Fibroblast of lung (primary cell): ENCODE results near the gene SIRT5. TPM values are rescaled to one million over a fixed set of nuclear protein-coding genes. Genes with fewer than 3 reads are reported as not detected.

Experiments used
- DNase-seq, 2 donors: peaks; one replicate each; pipeline versions ENCODE4 v3.0.0 to v3.0.0-alpha.2; 2010; ENCODE audit warnings: low read depth in 2 of 2
- H2AFZ ChIP-seq: 2 replicates; pipeline ENCODE4 v1.5.1; 2012; ENCODE audit warnings: low read length, control low read depth, inconsistent platforms
- H3K27ac ChIP-seq: 2 replicates; pipeline ENCODE4 v1.5.1; 2011; ENCODE audit warnings: low read length, control low read depth; ENCODE audit not compliant: insufficient read depth
- H3K27me3 ChIP-seq: 2 replicates; pipeline ENCODE4 v1.5.1; 2011; ENCODE audit warnings: mild to moderate bottlenecking, low read length; ENCODE audit not compliant: control insufficient read depth, insufficient read depth
- H3K36me3 ChIP-seq: 2 replicates; pipeline ENCODE4 v1.5.1; 2011; ENCODE audit warnings: low read length; ENCODE audit not compliant: control insufficient read depth, insufficient read depth
- H3K4me1 ChIP-seq: 2 replicates; pipeline ENCODE4 v1.5.1; 2011; ENCODE audit warnings: low read length; ENCODE audit not compliant: control insufficient read depth, insufficient read depth; ENCODE audit errors: extremely low read depth
- H3K4me2 ChIP-seq: 2 replicates; pipeline ENCODE4 v1.5.1; 2011; ENCODE audit warnings: low read length, control low read depth; ENCODE audit not compliant: insufficient read depth; ENCODE audit errors: extremely low read depth
- H3K4me3 ChIP-seq, 4 experiments: fragments of 200-600 bp in 1 of 4; sonication (generic) in 1 of 4; replicated peaks in 1 of 4; 2 replicates each; pipeline ENCODE4 v1.5.1; 2011 to 2016; ENCODE audit warnings: low read length in 4 of 4, low read depth in 3 of 4, mild to moderate bottlenecking in 3 of 4, control low read depth in 2 of 4, inconsistent platforms in 1 of 4, mixed read lengths in 1 of 4; ENCODE audit not compliant: insufficient read depth in 1 of 4; ENCODE audit errors: control extremely low read depth in 1 of 4
- H3K79me2 ChIP-seq: 2 replicates; pipeline ENCODE4 v1.5.1; 2012; ENCODE audit warnings: mild to moderate bottlenecking, low read length, inconsistent platforms; ENCODE audit not compliant: control insufficient read depth, insufficient read depth
- H3K9ac ChIP-seq: 2 replicates; pipeline ENCODE4 v1.5.1; 2011; ENCODE audit warnings: mild to moderate bottlenecking, low read length, control low read depth; ENCODE audit not compliant: insufficient read depth
- H3K9me3 ChIP-seq: 2 replicates; pipeline ENCODE4 v1.5.1; 2012; ENCODE audit warnings: low read depth, low read length; ENCODE audit not compliant: control insufficient read depth, insufficient read depth
- H4K20me1 ChIP-seq: 2 replicates; pipeline ENCODE4 v1.5.1; 2011; ENCODE audit warnings: low read length; ENCODE audit not compliant: control insufficient read depth, insufficient read depth; ENCODE audit errors: extremely low read depth
- EZH2 ChIP-seq: IDR thresholded peaks from 2 replicates; pipeline ENCODE4 v1.5.1; 2012; ENCODE audit warnings: low read length, control low read depth, mild to moderate bottlenecking; ENCODE audit errors: missing control alignments
- polyA plus RNA-seq, 2 donors: library from polyadenylated mRNA; depleted of rRNA in 1 of 2; stranded (reverse) in 1 of 2; unstranded in 1 of 2; fragments of >200 nt; gene quantifications; 2 replicates each; pipeline ENCODE4 v1.2.1, GENCODE V29; 2011 to 2012; ENCODE audit warnings: missing spikeins in 1 of 2
- total RNA-seq: library from RNA; depleted of rRNA; stranded (reverse); fragments of >200 nt; gene quantifications from 2 replicates; pipeline ENCODE4 v1.2.1, GENCODE V29; 2014
- TF ChIP-seq, protein P1 (sequence below), 2 donors: IDR thresholded peaks in 1 of 2; conservative IDR thresholded peaks in 1 of 2; 1 replicate in 1 of 2; 2 replicates in 1 of 2; pipeline ENCODE4 v1.5.1; 2011 to 2012; ENCODE audit warnings: low read length in 2 of 2, control low read depth in 1 of 2, inconsistent platforms in 1 of 2, low read depth in 1 of 2, mild to moderate bottlenecking in 1 of 2

Gene SIRT5
- total and polyA plus RNA-seq, 2 donors (not counting 1 experiment from before 2014, with no cell fraction given): 4.4 to 13.5 TPM

DNA sequence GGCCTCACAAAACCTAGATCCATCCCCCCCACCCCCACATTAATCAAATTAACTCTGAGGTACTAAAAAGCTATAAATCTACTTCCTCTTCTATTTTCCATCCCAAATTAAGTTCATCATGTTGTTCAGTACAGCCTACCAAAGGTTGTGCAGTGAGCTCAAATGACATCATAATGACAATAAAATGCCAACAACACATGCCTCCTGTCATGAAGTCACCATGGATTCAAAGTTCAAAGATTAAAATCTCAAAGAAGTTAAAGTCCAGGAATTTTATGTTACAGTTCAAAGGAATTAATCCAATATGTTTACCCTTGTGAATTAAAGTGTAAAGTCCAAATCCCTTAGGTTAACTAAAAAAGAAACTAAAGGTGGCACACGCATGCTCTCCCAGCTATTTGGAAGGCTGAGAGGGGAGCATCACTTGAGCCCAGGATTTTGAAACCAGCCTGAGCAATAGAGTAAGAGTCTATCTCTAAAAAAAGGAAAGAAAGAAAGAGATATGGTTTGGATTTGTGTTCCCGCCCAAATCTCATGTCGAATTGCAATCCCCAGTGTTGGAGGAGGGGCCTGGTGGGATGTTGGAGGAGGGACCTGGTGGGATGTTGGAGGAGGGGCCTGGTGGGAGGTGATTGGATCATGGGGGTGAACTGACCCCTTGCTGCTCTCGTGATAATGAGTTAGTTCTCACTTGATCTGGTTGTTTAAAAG lies 25.7 kb upstream of the SIRT5 start:
- Histone ChIP-seq H3K27ac (no peak overlapping the region), H3K79me2 (no peaks in the 10 kb centered on the region), H3K4me3 (no peak overlapping the region), H3K36me3 (no peaks in the 10 kb centered on the region), H4K20me1 (no peaks in the 10 kb centered on the region), H2AFZ (no peak overlapping the region), H3K4me1 (no peaks in the 10 kb centered on the region), H3K27me3 (no peaks in the 10 kb centered on the region), H3K4me2 (no peak overlapping the region), H3K9me3 (no peaks in the 10 kb centered on the region), H3K9ac (no peak overlapping the region)
- DNase-seq: no peak
- no peak for TF ChIP-seq EZH2
- TF ChIP-seq, protein P1, sequence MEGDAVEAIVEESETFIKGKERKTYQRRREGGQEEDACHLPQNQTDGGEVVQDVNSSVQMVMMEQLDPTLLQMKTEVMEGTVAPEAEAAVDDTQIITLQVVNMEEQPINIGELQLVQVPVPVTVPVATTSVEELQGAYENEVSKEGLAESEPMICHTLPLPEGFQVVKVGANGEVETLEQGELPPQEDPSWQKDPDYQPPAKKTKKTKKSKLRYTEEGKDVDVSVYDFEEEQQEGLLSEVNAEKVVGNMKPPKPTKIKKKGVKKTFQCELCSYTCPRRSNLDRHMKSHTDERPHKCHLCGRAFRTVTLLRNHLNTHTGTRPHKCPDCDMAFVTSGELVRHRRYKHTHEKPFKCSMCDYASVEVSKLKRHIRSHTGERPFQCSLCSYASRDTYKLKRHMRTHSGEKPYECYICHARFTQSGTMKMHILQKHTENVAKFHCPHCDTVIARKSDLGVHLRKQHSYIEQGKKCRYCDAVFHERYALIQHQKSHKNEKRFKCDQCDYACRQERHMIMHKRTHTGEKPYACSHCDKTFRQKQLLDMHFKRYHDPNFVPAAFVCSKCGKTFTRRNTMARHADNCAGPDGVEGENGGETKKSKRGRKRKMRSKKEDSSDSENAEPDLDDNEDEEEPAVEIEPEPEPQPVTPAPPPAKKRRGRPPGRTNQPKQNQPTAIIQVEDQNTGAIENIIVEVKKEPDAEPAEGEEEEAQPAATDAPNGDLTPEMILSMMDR (conservative IDR thresholded peaks at IDR 0.05 in 1 of 2, IDR thresholded peaks at IDR 0.05 in 1 of 2; ENCODE audit: low read depth in 1 of 2, low read length in 2 of 2): no peak

- H3K27ac ChIP-seq: no peak overlapping the region
- H4K20me1 ChIP-seq: no peaks in the 10 kb centered on the region
- no peak for DNase-seq
- no peak overlapping the region for H3K4me2 ChIP-seq
- H3K79me2 ChIP-seq: no peaks in the 10 kb centered on the region
- TF ChIP-seq, protein P1 (conservative IDR thresholded peaks at IDR 0.05 in 1 of 2, IDR thresholded peaks at IDR 0.05 in 1 of 2; ENCODE audit: low read depth in 1 of 2, low read length in 2 of 2): no peak
- TF ChIP-seq EZH2: no peak
- H3K27me3 ChIP-seq: no peaks in the 10 kb centered on the region
- H3K4me3 ChIP-seq: no peak overlapping the region
- H3K36me3 ChIP-seq: no peaks in the 10 kb centered on the region
- no peaks in the 10 kb centered on the region for H3K9me3 ChIP-seq
- H2AFZ ChIP-seq: no peak overlapping the region
- no peak overlapping the region for H3K9ac ChIP-seq
- no peaks in the 10 kb centered on the region for H3K4me1 ChIP-seq
These were observed 23.7 kb upstream of the SIRT5 start for GRCh38 chr6:13550656-13551055.

DNA sequence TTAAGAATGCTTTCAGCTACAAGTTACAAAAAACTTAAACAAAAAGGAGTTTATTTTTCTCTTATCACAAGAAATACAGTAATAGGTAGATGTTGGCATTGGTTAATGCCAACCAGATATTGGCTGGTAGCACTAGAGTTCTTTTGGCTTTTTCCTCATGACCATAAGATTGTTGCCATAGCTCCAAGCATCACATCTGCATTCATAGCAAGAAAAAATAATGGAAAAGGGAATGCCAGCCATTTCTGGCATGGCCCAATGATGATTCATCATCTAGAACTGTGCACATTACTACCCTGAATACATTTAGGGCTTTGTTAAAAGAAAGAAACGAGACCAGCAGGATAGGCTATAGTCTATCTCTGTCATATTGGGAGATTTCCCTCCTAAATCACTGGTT lies 20.8 kb upstream of the SIRT5 start:
- H2AFZ ChIP-seq: no peak overlapping the region
- H3K9me3 ChIP-seq: no peaks in the 10 kb centered on the region
- peak in 1 of 2 donors; percentile 8 for DNase-seq
- no peaks in the 10 kb centered on the region for H3K79me2 ChIP-seq
- no peaks in the 10 kb centered on the region for H3K36me3 ChIP-seq
- no peaks in the 10 kb centered on the region for H3K4me1 ChIP-seq
- H3K4me3 ChIP-seq: no peak overlapping the region
- no peaks in the 10 kb centered on the region for H3K27me3 ChIP-seq
- no peak overlapping the region for H3K27ac ChIP-seq
- no peak for TF ChIP-seq EZH2
- TF ChIP-seq, protein P1 (conservative IDR thresholded peaks at IDR 0.05 in 1 of 2, IDR thresholded peaks at IDR 0.05 in 1 of 2; ENCODE audit: low read depth in 1 of 2, low read length in 2 of 2): no peak
- no peak overlapping the region for H3K9ac ChIP-seq
- H4K20me1 ChIP-seq: no peaks in the 10 kb centered on the region
- H3K4me2 ChIP-seq: no peak overlapping the region
